Parathyroid adenoma (tissue), 2 donors: ENCODE data around the gene HEXB.

ENCODE experiments used
- H2AFZ ChIP-seq: fragments of 300-600 bp; sonication (generic); one replicate; pipeline ENCODE4 v1.7.0; 2017; ENCODE audit warnings: antibody characterized with exemption, mild to moderate bottlenecking
- H3K27ac ChIP-seq: fragments of 300-600 bp; sonication (generic); one replicate; pipeline ENCODE4 v1.7.0; 2017
- H3K27me3 ChIP-seq: fragments of 300-600 bp; sonication (generic); one replicate; pipeline ENCODE4 v1.7.0; 2017; ENCODE audit warnings: low read length; ENCODE audit not compliant: control insufficient read depth, insufficient read depth
- H3K36me3 ChIP-seq: fragments of 300-600 bp; sonication (generic); one replicate; pipeline ENCODE4 v1.7.0; 2017; ENCODE audit warnings: low read length; ENCODE audit not compliant: control insufficient read depth, insufficient read depth
- H3K4me1 ChIP-seq: fragments of 300-600 bp; sonication (generic); one replicate; pipeline ENCODE4 v1.7.0; 2017; ENCODE audit warnings: control low read depth
- H3K4me2 ChIP-seq: fragments of 300-600 bp; sonication (generic); one replicate; pipeline ENCODE4 v1.7.0; 2017; ENCODE audit warnings: low read length
- H3K4me3 ChIP-seq: fragments of 300-600 bp; sonication (generic); one replicate; pipeline ENCODE4 v1.7.0; 2017; ENCODE audit warnings: low read depth, low read length
- H3K79me2 ChIP-seq: fragments of 300-600 bp; sonication (generic); one replicate; pipeline ENCODE4 v1.7.0; 2017; ENCODE audit warnings: control low read depth
- H3K9ac ChIP-seq: fragments of 300-600 bp; sonication (generic); one replicate; pipeline ENCODE4 v1.7.0; 2017; ENCODE audit warnings: mild to moderate bottlenecking
- H3K9me3 ChIP-seq: fragments of 300-600 bp; sonication (generic); one replicate; pipeline ENCODE4 v1.7.0; 2017; ENCODE audit warnings: low read length; ENCODE audit not compliant: control insufficient read depth
- CTCF ChIP-seq: fragments of 300-600 bp; sonication (generic); IDR thresholded peaks from one replicate; pipeline ENCODE4 v1.7.0; 2017; ENCODE audit warnings: antibody characterized with exemption, mild to moderate bottlenecking
- donor health status: primary hyperparathyroidism.

Gene HEXB

GRCh38 chr5:74638970-74639806 is 45.8 kb upstream of the HEXB start:
- peaks cover 37% of the 10 kb centered on the region for H3K79me2 ChIP-seq
- no peaks in the 10 kb centered on the region for H3K9me3 ChIP-seq
- no peaks in the 10 kb centered on the region for H3K27me3 ChIP-seq
- H3K36me3 ChIP-seq: peaks cover 10% of the 10 kb centered on the region
- peak overlapping the region; percentile 56 for H3K9ac ChIP-seq
- H3K4me1 ChIP-seq: peaks cover 27% of the 10 kb centered on the region
- H3K27ac ChIP-seq: peak overlapping the region; percentile 94
- H3K4me2 ChIP-seq: peak overlapping the region; percentile 94
- H2AFZ ChIP-seq: peak overlapping the region; percentile 80
- peak overlapping the region; percentile 97 for H3K4me3 ChIP-seq
- TF ChIP-seq CTCF: no peak

- Histone ChIP-seq H3K9me3 (no peaks in the 10 kb centered on the region), H3K36me3 (peaks cover 10% of the 10 kb centered on the region), H2AFZ (peak overlapping the region; percentile 80), H3K4me2 (peak overlapping the region; percentile 94), H3K79me2 (peaks cover 31% of the 10 kb centered on the region), H3K27ac (peak overlapping the region; percentile 94), H3K9ac (peak overlapping the region; percentile 56), H3K4me1 (peaks cover 23% of the 10 kb centered on the region), H3K4me3 (peak overlapping the region; percentile 97), H3K27me3 (no peaks in the 10 kb centered on the region)
- no peak for TF ChIP-seq CTCF
These were observed 45.1 kb upstream of the HEXB start for GRCh38 chr5:74639807-74640449.

- peaks cover 23% of the 10 kb centered on the region for H3K4me1 ChIP-seq
- peaks cover 10% of the 10 kb centered on the region for H3K36me3 ChIP-seq
- no peaks in the 10 kb centered on the region for H3K9me3 ChIP-seq
- H3K4me3 ChIP-seq: peak within 1 kb of the TSS; percentile 97
- H3K27ac ChIP-seq: peak within 1 kb of the TSS; percentile 94
- H3K79me2 ChIP-seq: peaks cover 26% of the 10 kb centered on the region
- H2AFZ ChIP-seq: peak within 1 kb of the TSS; percentile 80
- TF ChIP-seq CTCF: peak; percentile 57
- H3K4me2 ChIP-seq: peak within 1 kb of the TSS; percentile 94
- H3K27me3 ChIP-seq: no peaks in the 10 kb centered on the region
- H3K9ac ChIP-seq: peak within 1 kb of the TSS; percentile 56
These were observed 44.5 kb upstream of the HEXB start, which contains the start of gene ENC1 for GRCh38 chr5:74640450-74640953. Gene ENC1 (minus strand): TSS chr5:74640728. CDS start chr5:74636485, 4,243 bp downstream.

- Histone ChIP-seq H3K36me3 (peaks cover 10% of the 10 kb centered on the region), H3K9ac (peak overlapping the region; percentile 24), H3K4me3 (peak overlapping the region; percentile 97), H3K4me2 (peak overlapping the region; percentile 94), H3K79me2 (peaks cover 20% of the 10 kb centered on the region), H3K9me3 (no peaks in the 10 kb centered on the region), H3K4me1 (peaks cover 23% of the 10 kb centered on the region), H2AFZ (peak overlapping the region; percentile 80), H3K27ac (peak overlapping the region; percentile 94), H3K27me3 (no peaks in the 10 kb centered on the region)
- TF ChIP-seq CTCF: no peak
These were observed 43.9 kb upstream of the HEXB start for GRCh38 chr5:74640954-74641734.
